ENCODE measurements around the gene HSPD1. TPM values are rescaled to one million over a fixed set of nuclear protein-coding genes. Genes with fewer than 3 reads are reported as not detected.

The HSPD1 gene
- total RNA-seq, 1 experiment from 2014 or later: 995 TPM

GRCh38 chr2:197454923-197455322, 44.7 kb downstream of the HSPD1 start:
- Histone ChIP-seq H3K27ac (ENCODE audit: low read depth, low read length) (no peak overlapping the region; the same call in 1 of the 2 replicates), H2AFZ (ENCODE audit: low read depth, low read length, poor library complexity, severe bottlenecking) (no peak overlapping the region), H3K4me3 (replicated peaks in 1 of 2; ENCODE audit: low read depth in 1 of 2, low read length in 2 of 2) (peak overlapping the region; percentile 84 to 99), H3K4me2 (ENCODE audit: low read length) (peak overlapping the region; percentile 84), H3K27me3 (ENCODE audit: insufficient read depth, low read length) (no peaks in the 10 kb centered on the region), H3K9ac (ENCODE audit: low read length) (peak overlapping the region; percentile 86; the same call in 1 of the 2 replicates), H3K36me3 (ENCODE audit: control insufficient read depth in 1 of 2, insufficient read depth in 2 of 2, low read length in 2 of 2) (no peaks in the 10 kb centered on the region; a peak in 1 of 4 replicates), H3K9me2 (ENCODE audit: insufficient read depth) (no peaks in the 10 kb centered on the region), H3K9me3 (ENCODE audit: control insufficient read depth in 1 of 2, insufficient read depth in 1 of 2, low read depth in 1 of 2, low read length in 2 of 2) (no peaks in the 10 kb centered on the region), H4K20me1 (ENCODE audit: insufficient read depth) (no peaks in the 10 kb centered on the region), H3K79me2 (ENCODE audit: insufficient read depth, low read length) (peaks cover 59% of the 10 kb centered on the region), H3K4me1 (ENCODE audit: control insufficient read depth in 1 of 2, insufficient read depth in 2 of 2, low read length in 2 of 2) (peaks cover 4 to 13% of the 10 kb centered on the region in 2 experiments; a peak in 2 of 4 replicates)
- TF ChIP-seq TCF7L2 (IDR thresholded peaks at IDR 0.05; ENCODE audit: borderline replicate concordance, extremely low read depth, insufficient read depth, insufficient read length) (no peak), YY1 (IDR thresholded peaks at IDR 0.05; ENCODE audit: extremely low read depth, insufficient replicate concordance, low read depth, low read length) (no peak), SP1 (IDR thresholded peaks at IDR 0.05; ENCODE audit: low read depth) (no peak), FOSL1 (IDR thresholded peaks at IDR 0.05; ENCODE audit: low read depth) (no peak), CEBPB (IDR thresholded peaks at IDR 0.05; ENCODE audit: low read depth) (no peak), ZFX (IDR thresholded peaks at IDR 0.05) (no peak), SIN3A (IDR thresholded peaks at IDR 0.05; ENCODE audit: low read depth) (no peak), EGR1 (IDR thresholded peaks at IDR 0.05; ENCODE audit: low read depth) (no peak)
- TF ChIP-seq, protein P1, sequence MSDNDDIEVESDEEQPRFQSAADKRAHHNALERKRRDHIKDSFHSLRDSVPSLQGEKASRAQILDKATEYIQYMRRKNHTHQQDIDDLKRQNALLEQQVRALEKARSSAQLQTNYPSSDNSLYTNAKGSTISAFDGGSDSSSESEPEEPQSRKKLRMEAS (IDR thresholded peaks at IDR 0.05): no peak
- no TSS peak for BruUV-seq (replicated peaks)
- intact Hi-C loops (cut with micrococcal nuclease): no loop called here
- RAD21 ChIA-PET (ENCODE audit: low non-redundant PET in 1 of 2, low total read pairs in 2 of 2, uncharacterized antibody in 2 of 2, unreplicated experiment in 2 of 2): no interaction called here
- CTCF ChIA-PET: no interaction called here
- DNase-seq (ENCODE audit: low read depth, low spot score) (no peak), ATAC-seq (no peak)
- POLR2A ChIA-PET: no interaction called here

- ATAC-seq (peak; percentile 44), DNase-seq (ENCODE audit: low read depth, low spot score) (peak; percentile 80)
- no peaks in the 10 kb centered on the region for H3K36me3 ChIP-seq (ENCODE audit: control insufficient read depth in 1 of 2, insufficient read depth in 2 of 2, low read length in 2 of 2)
- H3K4me3 ChIP-seq (replicated peaks in 1 of 2; ENCODE audit: low read depth in 1 of 2, low read length in 2 of 2): peak overlapping the region; percentile 84 to 99
- ChIA-PET CTCF (no interaction called here), POLR2A (interaction anchor here (1.2 to 1.3 kb wide), 2 partner anchors 19 to 22 kb away, joined by 5 to 14 read pairs; partner anchors contain the start of gene SF3B1), RAD21 (ENCODE audit: low non-redundant PET in 1 of 2, low total read pairs in 2 of 2, uncharacterized antibody in 2 of 2, unreplicated experiment in 2 of 2) (no interaction called here)
- intact Hi-C loops (cut with micrococcal nuclease): loop anchor here (1.0 kb wide), 2 partner anchors 19 to 46 kb away; partner anchors contain the start of genes HSPE1 and SF3B1
- peak overlapping the region; percentile 86 for H3K9ac ChIP-seq (ENCODE audit: low read length)
- H3K27ac ChIP-seq (ENCODE audit: low read depth, low read length): peak overlapping the region; percentile 70
- peak overlapping the region; percentile 55 for H2AFZ ChIP-seq (ENCODE audit: low read depth, low read length, poor library complexity, severe bottlenecking)
- H3K9me3 ChIP-seq (ENCODE audit: control insufficient read depth in 1 of 2, insufficient read depth in 1 of 2, low read depth in 1 of 2, low read length in 2 of 2): no peaks in the 10 kb centered on the region
- H3K27me3 ChIP-seq (ENCODE audit: insufficient read depth, low read length): no peaks in the 10 kb centered on the region
- H3K4me2 ChIP-seq (ENCODE audit: low read length): peak overlapping the region; percentile 84
- peaks cover 49% of the 10 kb centered on the region for H3K79me2 ChIP-seq (ENCODE audit: insufficient read depth, low read length)
- no peaks in the 10 kb centered on the region for H4K20me1 ChIP-seq (ENCODE audit: insufficient read depth)
- no TSS peak for BruUV-seq (replicated peaks)
- H3K9me2 ChIP-seq (ENCODE audit: insufficient read depth): no peaks in the 10 kb centered on the region
- peaks cover 4 to 13% of the 10 kb centered on the region in 2 experiments; a peak in 2 of 4 replicates for H3K4me1 ChIP-seq (ENCODE audit: control insufficient read depth in 1 of 2, insufficient read depth in 2 of 2, low read length in 2 of 2)
- TF ChIP-seq YY1 (IDR thresholded peaks at IDR 0.05; ENCODE audit: extremely low read depth, insufficient replicate concordance, low read depth, low read length) (no peak), SP1 (IDR thresholded peaks at IDR 0.05; ENCODE audit: low read depth) (peak; percentile 53), JUND (IDR thresholded peaks at IDR 0.05) (0 out of 2 replicates have a peak, but pooled peaks have one; percentile 25), CTCF (IDR thresholded peaks at IDR 0.05 in 2 of 3, conservative IDR thresholded peaks at IDR 0.05 in 1 of 3; ENCODE audit: borderline replicate concordance in 1 of 3, insufficient read depth in 1 of 3, low read depth in 2 of 3, low read length in 2 of 3) (no peak), EZH2phosphoT487 (IDR thresholded peaks at IDR 0.05; ENCODE audit: borderline replicate concordance) (no peak), SIN3A (IDR thresholded peaks at IDR 0.05; ENCODE audit: low read depth) (peak; percentile 68; the same call in 1 of the 2 replicates), POLR2AphosphoS5 (IDR thresholded peaks at IDR 0.05; ENCODE audit: low read depth, low read length) (peak; percentile 34; the same call in 1 of the 2 replicates), SRF (IDR thresholded peaks at IDR 0.05; ENCODE audit: low read depth) (peak; percentile 36; the same call in 1 of the 2 replicates)
- TF ChIP-seq, protein P2, sequence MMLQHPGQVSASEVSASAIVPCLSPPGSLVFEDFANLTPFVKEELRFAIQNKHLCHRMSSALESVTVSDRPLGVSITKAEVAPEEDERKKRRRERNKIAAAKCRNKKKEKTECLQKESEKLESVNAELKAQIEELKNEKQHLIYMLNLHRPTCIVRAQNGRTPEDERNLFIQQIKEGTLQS (IDR thresholded peaks at IDR 0.05): no peak
- TF ChIP-seq, protein P1 (IDR thresholded peaks at IDR 0.05): no peak
These were observed 45.7 kb downstream of the HSPD1 start for GRCh38 chr2:197453914-197454398.
